NK-92 (cell line): ENCODE results near the gene KRTAP15-1.

Experiments
- DNase-seq: peaks from one replicate; lab custom pipeline; 2025; ENCODE audit not compliant: unreplicated experiment; lab: John Stamatoyannopoulos, UW

Gene KRTAP15-1, protein sequence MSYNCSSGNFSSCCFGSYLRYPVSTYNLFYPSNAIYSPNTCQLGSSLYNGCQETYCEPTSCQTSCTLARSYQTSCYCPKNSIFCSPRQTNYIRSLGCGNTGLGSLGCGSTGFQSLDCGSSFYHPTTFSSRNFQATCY

DNA sequence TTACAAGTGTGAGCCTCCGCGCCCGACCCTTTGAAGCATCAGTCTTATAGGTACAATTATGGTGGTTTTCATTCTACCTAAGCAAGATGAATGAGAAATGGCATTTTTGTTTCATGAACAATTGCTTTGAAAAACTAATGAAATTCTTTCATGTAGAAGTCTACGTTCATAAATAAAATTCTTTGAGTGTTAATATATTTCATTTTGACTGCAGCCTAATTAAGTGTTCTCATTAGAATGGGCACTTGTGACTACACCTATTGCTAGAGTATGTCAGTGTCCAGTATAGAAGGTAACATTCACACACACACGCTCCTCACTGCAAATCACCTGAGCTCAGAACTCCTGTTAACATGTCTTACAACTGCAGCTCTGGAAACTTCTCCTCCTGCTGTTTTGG, at the start of gene KRTAP15-1:
KRTAP15-1 (plus strand) TSS at position 301 of the 400 bp plus-strand sequence; CDS start at position 354, 53 bp downstream.
- no peak for DNase-seq

DNA sequence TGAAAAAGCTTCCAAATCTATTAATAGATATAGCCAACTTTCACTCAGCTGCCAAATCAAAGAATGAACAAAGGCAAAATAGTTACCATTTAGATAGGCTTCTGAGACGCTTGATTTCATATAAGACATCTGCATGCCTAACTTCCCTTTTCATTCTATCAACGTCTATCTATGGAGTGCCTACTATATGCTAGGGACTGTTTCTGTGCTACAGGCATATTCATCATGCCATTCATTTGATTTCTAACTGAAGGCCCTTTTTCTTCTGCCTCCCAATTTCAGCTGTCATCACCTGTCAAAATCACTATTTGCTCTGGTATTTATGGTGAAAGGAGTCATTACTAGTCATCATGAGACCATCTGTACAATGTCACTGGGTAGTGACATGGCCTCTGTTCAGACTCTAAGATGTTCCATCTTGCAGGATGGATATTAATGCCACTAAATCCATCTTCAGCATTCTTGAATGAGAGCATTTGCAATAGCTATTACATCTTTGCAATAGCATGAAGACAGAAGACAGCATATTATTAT, 48.5 kb upstream of the KRTAP15-1 start:
- no peak for DNase-seq

DNA sequence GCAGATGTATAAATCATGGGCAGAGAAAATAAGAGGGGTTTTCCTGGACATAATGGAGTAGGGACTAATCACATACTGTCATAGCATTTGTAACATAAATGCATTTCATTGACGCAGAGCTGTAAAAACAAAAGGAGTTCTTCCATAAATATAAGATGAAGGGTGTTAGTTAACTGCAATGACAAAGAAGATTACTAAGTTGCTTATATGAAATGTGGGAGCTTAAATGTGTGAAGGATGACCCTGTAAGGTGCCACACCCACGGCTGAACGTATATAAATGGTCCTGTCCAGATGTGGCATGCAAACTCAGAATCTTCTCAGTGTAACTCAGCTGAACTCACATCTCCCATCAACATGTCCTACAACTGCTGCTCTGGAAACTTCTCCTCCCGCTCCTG, 44.3 kb upstream of the KRTAP15-1 start, which contains the start of gene KRTAP13-1:
KRTAP13-1 (plus strand) TSS at position 301 of the 400 bp plus-strand sequence; CDS start at position 357, 56 bp downstream.
- DNase-seq: no peak

DNA sequence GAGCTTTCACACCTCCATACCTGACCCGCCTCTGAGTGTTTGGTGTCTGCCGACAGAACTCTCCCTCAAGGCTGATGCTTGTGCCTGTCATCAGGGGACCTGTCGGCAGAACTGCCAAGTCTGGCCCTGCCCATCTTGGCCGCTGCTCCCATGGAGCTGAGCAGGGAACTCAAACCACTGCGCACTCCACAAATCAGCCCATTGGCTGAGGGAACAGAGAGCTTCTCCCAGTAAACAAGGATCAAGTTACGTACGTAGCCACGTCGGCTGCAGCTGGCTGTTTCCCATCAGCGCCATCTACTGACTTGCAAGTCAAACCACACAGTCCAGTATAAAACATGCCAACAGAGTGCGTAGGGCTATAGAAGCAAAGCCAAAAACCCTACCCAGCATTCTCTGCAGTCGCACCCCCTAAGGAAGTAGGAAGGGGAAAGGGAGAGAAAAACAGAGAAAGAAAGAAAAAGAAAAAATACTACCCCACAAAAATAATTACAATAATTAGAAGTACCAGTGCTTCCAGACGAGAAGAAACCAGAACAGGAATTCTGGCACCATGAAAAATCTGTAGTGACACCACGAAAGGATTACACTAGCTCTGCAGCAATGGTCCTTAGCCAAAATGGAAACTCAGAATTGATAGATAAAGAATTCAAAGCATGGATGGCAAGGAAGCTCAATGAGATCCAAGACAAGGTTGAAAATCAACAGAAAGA, 31.1 kb upstream of the KRTAP15-1 start:
- no peak for DNase-seq

DNA sequence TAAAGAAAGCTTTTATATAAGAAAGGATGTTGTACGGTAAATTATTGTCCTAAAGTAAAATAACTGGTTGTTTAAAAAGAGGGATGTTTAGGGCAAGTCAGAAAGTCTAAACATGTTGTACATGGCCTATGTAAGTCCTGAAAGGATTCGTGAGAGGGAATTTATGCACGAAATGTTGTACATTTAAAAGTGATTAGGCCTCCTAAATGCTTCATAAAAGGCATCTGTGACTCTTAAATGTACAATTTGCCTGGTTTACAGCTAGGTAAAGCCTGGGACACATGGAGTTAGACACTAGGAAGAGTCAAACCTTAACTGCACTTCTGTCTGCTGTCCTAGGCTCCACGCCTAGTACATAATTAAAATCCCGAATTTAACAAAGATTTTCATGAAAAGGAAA, 24.1 kb upstream of the KRTAP15-1 start:
- DNase-seq: no peak

DNA sequence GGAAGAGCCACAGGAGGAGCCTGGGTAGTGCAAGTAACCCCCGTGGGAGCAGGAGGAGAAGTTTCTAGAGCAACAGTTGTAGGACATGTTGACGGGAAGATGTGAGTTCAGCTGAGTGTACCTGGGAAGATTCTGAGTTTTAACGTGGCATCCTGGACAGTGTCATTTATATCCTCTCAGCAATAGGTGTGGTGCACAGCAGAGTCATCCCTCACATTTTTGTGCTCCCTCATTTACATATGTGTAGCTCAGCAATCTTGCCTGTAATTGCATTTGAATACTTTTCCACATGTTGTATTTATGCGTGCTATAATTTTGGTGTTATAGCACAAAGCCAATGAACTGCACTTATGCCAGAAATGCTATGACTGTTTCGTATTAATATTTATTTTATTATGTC, 14.2 kb upstream of the KRTAP15-1 start, which contains the start of gene KRTAP13-3:
KRTAP13-3 (minus strand) TSS at position 101 of the 400 bp plus-strand sequence; CDS start at position 87, 14 bp downstream.
- no peak for DNase-seq

DNA sequence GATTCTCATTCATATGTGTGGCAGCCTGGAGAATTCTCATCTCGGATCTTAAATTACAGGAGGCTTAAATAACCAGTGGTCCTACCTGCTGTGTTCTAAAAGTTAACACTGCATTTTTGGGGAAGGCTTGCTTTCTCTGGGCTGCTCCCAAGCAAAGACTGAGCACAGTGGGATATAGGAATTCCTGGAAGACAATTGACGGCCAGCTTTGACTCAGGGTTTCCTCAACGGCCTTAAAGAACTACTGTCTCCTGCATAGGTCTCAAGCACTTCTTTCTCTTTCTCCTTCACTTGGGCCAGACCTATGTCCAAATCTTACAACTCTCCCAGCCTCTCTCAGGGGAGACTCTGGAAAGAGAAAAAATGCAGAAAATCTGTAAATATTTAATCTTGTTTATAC, 13.3 kb upstream of the KRTAP15-1 start:
- DNase-seq: no peak

DNA sequence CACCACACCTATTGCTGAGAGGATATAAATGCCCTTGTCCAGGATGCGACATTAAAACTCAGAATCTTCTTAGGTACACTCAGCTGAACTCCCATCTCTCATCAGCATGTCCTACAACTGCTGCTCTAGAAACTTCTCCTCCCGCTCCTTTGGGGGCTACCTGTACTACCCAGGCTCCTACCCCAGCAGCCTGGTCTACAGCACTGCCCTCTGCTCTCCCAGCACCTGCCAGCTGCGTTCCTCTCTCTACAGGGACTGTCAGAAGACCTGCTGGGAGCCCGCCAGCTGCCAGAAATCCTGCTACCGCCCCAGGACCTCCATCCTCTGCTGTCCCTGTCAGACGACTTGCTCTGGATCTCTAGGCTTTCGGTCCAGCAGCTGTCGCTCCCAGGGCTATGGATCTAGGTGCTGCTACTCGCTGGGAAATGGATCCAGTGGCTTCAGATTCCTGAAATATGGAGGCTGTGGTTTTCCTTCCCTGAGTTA, 9.9 kb upstream of the KRTAP15-1 start, which contains the start of gene KRTAP13-4:
KRTAP13-4 (plus strand) TSS at position 51 of the 486 bp plus-strand sequence; CDS start at position 107, 56 bp downstream.
- DNase-seq: no peak

DNA sequence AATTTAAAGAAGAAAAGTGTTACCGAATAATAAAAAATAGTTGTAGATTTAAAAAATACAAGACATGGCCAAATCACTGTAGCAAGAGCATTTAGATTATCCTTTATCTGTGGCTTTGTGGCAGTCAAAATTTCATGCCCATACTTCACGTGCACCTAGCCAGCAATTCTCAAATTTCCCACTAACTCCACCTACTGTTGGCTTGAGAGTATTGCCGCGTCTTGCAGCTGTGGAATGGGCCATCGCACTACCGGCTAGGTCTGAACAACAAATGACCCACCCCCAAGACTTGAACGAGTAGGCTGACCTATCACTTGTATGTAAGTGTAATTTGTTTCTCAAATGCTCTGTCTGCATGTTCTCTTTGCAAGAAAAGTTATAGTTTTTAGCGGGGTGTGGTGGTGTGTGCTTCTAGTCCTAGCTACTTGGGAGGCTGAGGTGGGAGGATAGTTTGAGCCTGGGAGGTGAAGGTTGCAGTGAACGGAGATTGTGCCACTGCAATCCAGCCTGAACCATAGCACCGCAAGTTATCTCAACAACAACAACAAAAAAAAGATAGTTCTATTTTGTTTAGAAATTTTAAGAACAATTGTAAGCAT, 5.9 kb upstream of the KRTAP15-1 start:
- no peak for DNase-seq

DNA sequence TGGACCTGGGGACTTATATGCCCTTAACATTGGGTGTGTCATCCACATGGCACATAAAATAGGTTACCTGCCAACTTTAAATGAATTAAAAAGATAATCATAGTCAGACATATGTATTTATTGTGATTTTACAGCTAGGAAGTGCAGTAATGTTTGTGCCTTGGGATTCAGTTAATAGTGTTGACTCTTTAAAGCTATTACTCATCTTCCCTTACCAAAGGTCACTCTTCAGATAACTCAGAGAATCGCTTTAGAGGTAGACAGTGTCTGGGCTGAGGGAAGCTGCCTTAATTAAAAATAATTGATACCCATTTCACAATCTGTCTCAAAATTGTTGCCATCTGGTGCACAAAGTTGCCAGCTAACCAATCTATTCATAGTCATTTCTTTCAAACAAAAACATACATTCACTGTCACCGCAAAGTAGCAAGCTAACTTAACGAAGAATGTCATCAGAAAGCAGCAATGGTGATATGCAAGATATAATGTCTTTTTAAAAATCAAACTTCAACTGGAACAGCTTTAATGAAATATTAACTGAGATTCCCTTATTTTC, 3.0 kb upstream of the KRTAP15-1 start:
- no peak for DNase-seq

DNA sequence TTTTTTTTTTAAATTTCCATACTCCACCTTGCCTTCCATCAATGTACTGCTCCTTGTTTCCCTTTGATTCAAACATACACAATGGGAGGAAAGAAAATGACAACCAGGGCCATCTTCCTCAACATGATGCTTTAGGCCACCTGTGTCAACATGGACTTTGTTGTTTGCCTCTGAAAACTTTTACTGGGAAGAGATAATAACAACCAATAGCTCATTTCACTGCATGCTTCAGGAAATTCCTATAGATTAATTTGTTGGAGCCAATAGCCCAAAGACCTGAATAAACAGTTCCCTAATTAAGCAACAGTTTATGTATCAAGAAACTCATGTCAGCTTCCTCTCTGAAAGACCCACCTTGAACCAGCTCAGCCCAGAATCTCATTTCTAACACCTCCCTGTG, 3.2 kb downstream of the KRTAP15-1 start:
- DNase-seq: no peak

DNA sequence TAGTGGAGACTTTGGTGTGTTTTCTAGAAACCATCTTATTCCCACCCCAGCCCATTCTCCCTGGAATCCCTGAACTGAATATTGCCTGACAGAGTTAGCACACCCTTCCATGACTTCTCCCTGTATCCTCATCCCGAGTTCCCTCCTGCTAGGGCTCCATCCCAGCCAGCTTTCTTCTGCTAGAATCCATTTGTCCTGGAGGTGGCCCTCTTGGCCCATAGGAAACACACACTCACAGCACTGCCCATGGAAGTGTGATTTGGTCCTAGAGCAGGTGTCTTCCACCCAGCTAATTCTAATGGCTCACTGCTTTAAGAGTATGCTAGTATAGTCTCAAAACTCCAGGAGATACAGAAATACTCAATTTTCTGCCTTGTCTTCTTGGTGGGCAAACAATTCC, 4.1 kb downstream of the KRTAP15-1 start:
- DNase-seq: no peak

DNA sequence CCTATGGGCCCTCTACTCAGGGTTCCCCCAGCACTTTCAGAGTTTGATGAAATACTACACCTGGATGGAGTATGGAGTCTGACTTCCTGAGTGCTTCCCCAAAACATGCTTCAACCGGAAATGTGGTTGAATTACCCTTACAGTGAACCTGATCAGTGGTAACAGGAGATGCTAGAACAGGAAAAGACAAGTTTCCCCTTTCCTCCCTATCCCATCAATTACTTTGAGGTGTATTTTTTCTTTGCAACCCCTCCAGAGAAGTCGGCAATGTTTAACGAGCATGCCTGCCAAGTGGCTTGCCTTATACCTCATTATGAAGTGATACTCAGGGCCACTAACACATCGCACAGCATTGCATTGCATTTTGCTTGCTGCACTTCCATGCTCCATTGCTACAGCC, 7.0 kb downstream of the KRTAP15-1 start:
- DNase-seq: no peak

DNA sequence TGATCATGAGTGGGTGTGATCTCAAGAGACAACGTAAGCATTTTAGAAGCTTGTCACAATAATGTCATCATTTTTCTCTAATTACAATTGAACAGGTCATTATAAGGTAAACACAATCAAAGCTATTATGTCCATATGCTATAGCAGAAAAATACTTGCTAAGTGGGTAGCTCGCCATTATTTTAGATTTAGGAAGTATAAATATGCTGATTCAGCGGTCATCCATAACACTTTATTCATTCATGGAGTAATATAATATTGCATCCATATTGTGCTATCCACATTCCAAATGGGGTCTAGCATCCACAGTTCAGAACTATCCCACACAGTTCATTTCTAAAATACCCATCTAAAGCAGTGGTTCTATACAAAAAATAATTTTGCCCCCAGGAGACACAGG, 8.4 kb downstream of the KRTAP15-1 start:
- DNase-seq: no peak

DNA sequence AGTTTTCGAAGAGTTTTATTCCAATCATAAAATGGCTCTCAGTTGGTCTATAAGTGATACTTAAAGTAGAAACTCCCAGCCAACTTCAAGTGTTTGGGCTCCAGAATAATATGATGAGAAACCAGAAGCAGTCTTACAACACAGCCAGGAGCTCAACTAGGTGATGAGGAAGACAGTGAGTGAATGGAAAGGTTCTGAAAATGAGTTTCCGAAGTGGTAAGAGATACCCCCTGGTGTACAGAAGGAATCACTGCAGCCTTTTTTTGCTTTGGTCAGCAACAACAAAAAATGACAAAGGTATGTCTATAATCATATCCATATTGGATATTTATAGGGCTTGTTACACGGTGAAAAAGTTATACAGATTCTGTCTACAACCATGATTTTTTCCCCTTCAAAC, 23.6 kb downstream of the KRTAP15-1 start:
- no peak for DNase-seq

DNA sequence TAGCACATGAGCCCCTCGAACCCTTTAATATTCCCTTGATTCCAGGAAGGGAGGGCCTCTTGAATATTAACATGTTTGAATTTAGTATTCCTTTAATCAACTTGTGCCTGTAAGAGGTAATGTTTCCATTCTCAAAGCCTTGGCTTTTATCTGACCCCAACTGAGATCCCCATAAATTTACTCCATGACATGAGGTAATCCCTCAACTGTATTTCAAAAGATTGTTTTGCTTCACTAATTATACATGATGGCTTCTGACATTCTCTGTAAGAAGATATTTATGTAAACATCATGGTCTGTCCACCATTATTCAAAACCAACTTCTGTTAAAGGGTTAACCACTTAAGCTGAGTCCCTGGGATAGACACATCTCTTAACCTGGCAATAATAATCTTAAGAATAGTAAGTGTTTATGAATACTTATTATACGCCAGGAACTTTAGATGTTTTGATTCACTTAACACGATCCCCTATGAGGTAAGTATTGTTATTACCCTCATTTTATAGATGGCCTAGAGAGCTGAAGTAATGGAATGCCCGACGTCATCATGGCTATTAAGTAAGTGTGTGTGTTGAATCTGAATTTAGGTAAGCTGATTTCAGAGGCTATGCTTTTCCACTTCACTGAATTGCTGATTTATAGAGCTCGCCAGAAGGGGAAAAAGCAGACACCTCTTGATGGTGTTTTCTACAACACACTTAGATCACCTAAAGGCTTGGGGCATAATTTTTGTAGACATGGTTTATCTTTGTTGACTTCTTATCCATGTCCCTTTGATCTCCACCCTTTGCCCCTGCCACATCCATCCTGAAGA, 29.0 kb downstream of the KRTAP15-1 start:
- no peak for DNase-seq

DNA sequence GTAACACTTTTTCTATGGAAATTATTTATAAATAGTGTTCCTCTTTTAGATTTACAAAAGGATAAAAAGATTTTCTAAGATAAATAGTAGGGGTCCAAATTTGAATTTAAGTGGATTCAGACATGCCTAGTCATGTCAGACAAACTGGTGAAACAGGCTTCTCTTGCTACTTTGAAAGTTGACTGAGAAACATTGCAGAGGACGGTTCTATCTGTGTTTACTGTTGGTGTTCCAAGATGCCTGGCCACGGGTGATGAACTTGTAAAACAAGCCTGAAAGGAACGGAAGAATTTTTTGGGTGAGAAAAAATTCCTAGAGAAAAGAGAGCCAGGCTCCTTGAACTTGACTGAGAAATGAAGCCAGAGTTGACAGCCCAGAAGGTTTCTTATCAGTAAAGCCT, 37.9 kb downstream of the KRTAP15-1 start:
- no peak for DNase-seq

DNA sequence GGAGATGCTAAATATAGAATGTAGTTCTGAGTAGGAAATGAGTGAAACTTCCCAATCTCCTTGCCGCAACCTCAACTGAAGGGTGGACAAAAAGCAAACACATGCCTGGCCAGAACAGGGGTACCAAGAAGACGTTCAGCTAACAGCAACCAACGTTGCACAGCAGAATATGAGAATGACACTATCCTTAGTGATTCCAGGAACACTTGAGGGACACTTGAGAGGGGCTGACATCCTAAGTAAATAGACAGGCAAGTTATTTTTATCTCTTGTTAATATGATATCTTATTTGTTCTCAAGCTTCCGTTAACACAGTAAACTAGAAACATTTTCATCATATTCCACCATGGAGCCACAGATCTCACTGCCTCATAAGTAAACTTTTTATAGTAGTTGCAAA, 39.2 kb downstream of the KRTAP15-1 start:
- no peak for DNase-seq

DNA sequence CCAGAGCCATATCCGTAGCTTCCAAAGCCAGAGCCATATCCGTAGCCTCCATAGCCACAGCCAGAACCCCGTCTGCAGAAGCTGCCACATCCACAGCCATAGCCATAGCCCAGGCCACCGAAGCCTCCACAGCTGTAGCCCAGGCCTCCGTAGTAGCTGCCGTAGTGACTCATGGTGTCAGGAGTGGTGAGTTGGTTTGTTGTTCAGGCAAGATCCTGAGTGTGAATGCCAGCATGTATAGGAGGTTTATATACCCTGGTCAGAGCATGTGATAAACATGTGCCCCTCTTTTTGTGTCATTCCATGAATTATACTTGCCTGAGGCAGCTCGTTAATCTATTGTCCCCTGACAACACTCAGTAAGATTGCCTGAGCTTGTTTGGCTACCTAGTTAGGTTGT, 40.1 kb downstream of the KRTAP15-1 start, which contains the start of gene KRTAP19-1:
KRTAP19-1 (minus strand) TSS at position 223 of the 400 bp plus-strand sequence; CDS start at position 173, 50 bp downstream.
- no peak for DNase-seq

DNA sequence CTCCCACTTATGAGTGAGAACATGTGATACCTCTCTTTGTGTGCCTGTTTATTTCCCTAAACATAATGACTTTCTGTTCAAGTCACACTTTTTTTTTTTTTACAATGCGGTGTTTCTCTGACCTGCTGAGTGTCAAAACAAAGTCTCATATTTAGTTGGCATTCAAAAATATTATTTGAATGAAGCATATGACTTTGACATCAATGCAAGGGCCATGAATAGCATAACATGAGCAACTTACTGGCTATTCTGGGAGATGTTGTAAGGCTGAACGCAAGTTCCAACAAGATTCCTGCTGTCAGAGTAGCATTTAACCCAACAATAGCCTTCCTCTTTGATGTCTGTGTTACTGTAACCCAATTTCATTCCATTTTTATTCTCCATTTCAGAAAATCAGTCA, 42.1 kb downstream of the KRTAP15-1 start:
- DNase-seq: no peak
